OCI-LY1 (cell line): Measurements from ENCODE around the gene TIGD7.

ENCODE experiments used
- EZH2 ChIP-seq: fragments of 200-600 bp; sonication (generic), shearing (Covaris generic); IDR thresholded peaks from 2 replicates; pipeline ENCODE4 v1.8.0; 2017; ENCODE audit warnings: borderline replicate concordance, mixed run types, mild to moderate bottlenecking, antibody characterized with exemption, low read length, moderate library complexity, mixed read lengths
- TF ChIP-seq, protein P1 (sequence below): fragments of 200-600 bp; sonication (generic), shearing (Covaris generic); IDR thresholded peaks from 2 replicates; pipeline ENCODE4 v1.5.1; 2017; ENCODE audit warnings: mild to moderate bottlenecking, antibody characterized with exemption, low read length, moderate library complexity, mixed read lengths

DNA sequence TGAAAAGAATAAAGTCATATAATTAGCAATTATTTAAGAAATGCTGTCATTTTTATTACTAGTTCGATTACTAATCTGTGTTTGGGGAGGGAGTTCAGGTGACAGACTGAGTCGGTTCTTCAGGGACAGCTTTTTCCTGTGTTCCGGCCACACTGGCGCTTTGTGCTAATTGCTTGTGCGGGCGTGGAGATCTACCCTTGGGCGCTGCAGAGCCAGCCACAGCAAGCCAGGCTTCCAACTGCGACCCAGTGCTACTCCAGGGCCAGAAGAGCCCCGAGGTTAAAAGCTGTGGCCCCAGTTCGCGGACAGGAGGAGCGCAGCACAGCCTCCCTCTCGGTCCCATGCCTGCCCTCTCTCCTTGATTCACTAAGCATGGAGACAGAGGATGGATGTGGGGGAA, 43.9 kb upstream of the TIGD7 start:
- TF ChIP-seq, protein P1, sequence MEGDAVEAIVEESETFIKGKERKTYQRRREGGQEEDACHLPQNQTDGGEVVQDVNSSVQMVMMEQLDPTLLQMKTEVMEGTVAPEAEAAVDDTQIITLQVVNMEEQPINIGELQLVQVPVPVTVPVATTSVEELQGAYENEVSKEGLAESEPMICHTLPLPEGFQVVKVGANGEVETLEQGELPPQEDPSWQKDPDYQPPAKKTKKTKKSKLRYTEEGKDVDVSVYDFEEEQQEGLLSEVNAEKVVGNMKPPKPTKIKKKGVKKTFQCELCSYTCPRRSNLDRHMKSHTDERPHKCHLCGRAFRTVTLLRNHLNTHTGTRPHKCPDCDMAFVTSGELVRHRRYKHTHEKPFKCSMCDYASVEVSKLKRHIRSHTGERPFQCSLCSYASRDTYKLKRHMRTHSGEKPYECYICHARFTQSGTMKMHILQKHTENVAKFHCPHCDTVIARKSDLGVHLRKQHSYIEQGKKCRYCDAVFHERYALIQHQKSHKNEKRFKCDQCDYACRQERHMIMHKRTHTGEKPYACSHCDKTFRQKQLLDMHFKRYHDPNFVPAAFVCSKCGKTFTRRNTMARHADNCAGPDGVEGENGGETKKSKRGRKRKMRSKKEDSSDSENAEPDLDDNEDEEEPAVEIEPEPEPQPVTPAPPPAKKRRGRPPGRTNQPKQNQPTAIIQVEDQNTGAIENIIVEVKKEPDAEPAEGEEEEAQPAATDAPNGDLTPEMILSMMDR = no peak
- no peak for TF ChIP-seq EZH2
